ENCODE data around the gene KCNJ5. TPM values are rescaled to one million over a fixed set of nuclear protein-coding genes. Genes with fewer than 3 reads are reported as not detected.

The KCNJ5 gene
- total RNA-seq, 2 donors from 2014 or later: 6.3 to 13.7 TPM

DNA sequence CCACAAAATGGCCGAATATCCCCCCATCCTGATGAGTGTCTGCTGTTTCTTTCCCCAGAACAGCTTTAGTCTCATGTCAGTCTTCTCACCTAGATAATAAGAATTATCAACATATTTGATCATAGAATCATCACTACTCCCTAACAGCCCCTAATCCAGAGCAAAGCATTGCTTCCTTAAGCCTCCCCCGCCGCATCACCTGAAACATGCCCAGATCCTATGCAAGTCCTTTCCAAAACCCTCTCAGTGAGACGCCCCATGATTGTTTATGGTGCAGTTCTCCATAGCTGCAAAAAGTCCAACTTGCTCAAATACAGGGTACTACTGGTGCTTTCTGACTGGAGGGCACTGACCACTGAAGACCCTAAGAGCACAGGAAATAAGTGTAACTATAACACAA lies 44.2 kb upstream of the KCNJ5 start:
- WGBS, 2 donors: 74 to 94% methylated on average over 4 of the region's 4 CpGs
- TF ChIP-seq, protein P1, sequence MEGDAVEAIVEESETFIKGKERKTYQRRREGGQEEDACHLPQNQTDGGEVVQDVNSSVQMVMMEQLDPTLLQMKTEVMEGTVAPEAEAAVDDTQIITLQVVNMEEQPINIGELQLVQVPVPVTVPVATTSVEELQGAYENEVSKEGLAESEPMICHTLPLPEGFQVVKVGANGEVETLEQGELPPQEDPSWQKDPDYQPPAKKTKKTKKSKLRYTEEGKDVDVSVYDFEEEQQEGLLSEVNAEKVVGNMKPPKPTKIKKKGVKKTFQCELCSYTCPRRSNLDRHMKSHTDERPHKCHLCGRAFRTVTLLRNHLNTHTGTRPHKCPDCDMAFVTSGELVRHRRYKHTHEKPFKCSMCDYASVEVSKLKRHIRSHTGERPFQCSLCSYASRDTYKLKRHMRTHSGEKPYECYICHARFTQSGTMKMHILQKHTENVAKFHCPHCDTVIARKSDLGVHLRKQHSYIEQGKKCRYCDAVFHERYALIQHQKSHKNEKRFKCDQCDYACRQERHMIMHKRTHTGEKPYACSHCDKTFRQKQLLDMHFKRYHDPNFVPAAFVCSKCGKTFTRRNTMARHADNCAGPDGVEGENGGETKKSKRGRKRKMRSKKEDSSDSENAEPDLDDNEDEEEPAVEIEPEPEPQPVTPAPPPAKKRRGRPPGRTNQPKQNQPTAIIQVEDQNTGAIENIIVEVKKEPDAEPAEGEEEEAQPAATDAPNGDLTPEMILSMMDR (IDR thresholded peaks at IDR 0.05): no peak
- no peak for TF ChIP-seq POLR2A (IDR thresholded peaks at IDR 0.05)
- no peak for ATAC-seq
- Histone ChIP-seq H3K27me3 (no peaks in the 10 kb centered on the region), H3K4me1 (peaks cover 34% of the 10 kb centered on the region), H3K4me3 (no peak overlapping the region), H3K9me3 (no peaks in the 10 kb centered on the region), H3K36me3 (replicated peaks in 1 of 2; ENCODE audit: insufficient read depth in 1 of 2, low read depth in 2 of 2) (no peaks in the 10 kb centered on the region), H3K27ac (no peak overlapping the region)
- DNase-seq: no peak
- intact Hi-C loops (cut with DNase I): no loop called here

DNA sequence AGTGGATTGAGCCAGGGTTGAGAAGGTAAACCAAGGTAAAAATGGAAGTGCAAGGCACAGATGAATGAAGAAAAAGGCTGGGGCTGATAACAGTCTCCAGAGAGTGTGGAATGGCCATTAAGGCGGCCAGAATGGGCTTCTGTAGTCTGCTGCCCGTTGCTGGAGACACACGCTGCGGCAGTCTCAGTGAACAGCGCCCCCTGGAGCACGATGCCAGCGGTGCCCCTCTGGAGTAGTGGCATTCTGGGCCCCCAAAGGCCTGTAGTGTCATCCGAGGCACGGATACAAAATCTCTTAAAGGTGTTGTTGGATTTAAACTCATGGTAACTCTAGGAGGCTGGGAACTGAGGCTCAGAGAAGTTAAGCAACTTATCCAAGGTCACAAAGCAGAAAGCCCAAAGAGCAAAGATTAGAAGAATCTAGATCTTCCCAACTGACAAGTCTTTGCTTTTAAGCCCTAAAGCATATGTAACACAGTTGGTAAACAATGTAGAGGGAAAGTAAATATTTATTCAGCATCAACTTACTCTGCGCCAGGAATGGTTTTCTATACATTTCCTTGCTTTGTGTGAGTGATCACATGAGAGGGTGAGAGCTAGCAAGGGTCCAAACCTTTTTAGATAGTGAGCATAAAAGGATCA lies 42.2 kb upstream of the KCNJ5 start:
- TF ChIP-seq, protein P1 (IDR thresholded peaks at IDR 0.05): peak; percentile 33 to 62 (median 53)
- no peak for TF ChIP-seq POLR2A (IDR thresholded peaks at IDR 0.05)

DNA sequence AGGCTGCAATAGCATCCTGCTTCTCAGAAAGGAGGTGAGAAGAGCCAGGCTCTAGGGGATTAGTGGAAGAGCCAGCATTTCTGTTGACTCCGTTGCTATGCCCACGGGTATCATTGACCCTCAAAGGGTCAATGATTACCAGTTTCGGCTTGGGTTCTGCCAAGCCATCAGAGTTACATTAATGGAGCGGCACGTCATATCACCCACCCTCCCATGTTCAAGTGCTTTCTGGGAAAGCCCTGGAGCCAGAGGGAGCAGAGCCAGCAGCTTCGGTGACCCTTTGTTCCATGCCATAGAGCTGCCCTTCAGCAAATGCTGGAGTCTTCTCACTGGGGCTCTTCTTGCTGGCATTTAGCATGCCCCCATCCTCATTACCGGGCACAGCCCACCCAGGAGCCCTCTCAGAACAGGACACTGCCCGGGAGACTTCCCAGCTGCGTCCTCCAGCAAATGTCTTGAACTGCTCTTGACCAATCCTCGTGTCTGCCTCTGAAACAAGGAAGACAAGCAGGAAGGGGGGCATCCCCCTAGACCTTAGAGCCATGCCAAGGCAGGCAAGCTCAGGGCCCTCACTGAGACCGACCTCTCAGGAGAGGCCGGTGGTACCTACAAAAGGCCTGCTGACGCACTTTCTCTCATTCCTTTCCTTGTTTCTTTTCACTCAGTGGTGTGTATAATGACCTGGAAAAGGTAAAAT lies 38.7 kb upstream of the KCNJ5 start:
- peak overlapping the region; percentile 67 to 90 (median 83) for H3K27ac ChIP-seq
- intact Hi-C loops (cut with DNase I): no loop called here
- no peaks in the 10 kb centered on the region for H3K9me3 ChIP-seq
- H3K4me3 ChIP-seq: no peak overlapping the region
- WGBS, 2 donors: 32 to 37% methylated on average over 9 to 13 of the region's 13 CpGs
- TF ChIP-seq POLR2A (IDR thresholded peaks at IDR 0.05): peak in 2 of 3 donors; percentile 26 to 42
- TF ChIP-seq, protein P1 (IDR thresholded peaks at IDR 0.05): no peak
- DNase-seq: peak; percentile 78 to 93 (median 82)
- no peaks in the 10 kb centered on the region for H3K27me3 ChIP-seq
- peaks cover 56% of the 10 kb centered on the region for H3K4me1 ChIP-seq
- peak; percentile 93 for ATAC-seq
- H3K36me3 ChIP-seq (replicated peaks in 1 of 2; ENCODE audit: insufficient read depth in 1 of 2, low read depth in 2 of 2): no peaks in the 10 kb centered on the region

More for the DNA sequence above, 42.2 kb upstream of the KCNJ5 start:
- Histone ChIP-seq H3K36me3 (replicated peaks in 1 of 2; ENCODE audit: insufficient read depth in 1 of 2, low read depth in 2 of 2) (no peaks in the 10 kb centered on the region), H3K9me3 (no peaks in the 10 kb centered on the region), H3K4me1 (peaks cover 30% of the 10 kb centered on the region), H3K27me3 (no peaks in the 10 kb centered on the region), H3K27ac (no peak overlapping the region), H3K4me3 (no peak overlapping the region)
- WGBS, 2 donors: 32 to 36% methylated on average over 10 of the region's 10 CpGs
- DNase-seq (peak; percentile 37 to 75 (median 62)), ATAC-seq (no peak)
- intact Hi-C loops (cut with DNase I): no loop called here

DNA sequence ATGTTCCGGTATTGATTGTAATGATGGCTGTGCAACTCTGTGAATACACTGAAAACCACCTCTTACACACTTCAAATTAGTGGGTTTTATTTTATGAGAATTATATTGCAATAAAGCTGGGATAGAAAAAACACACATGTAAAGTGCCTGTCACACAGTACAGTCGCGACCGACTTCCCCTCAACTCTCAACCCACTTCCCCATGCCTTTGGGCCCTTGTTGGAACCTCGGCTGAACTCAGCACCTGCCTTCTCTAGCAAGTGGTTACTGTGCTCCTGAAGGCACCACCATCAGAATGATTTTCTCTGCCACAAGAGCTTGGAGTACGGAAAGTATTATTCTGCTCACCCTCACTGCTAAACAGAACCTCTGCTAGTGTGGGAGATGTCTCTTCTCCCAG lies 37.6 kb upstream of the KCNJ5 start:
- H3K9me3 ChIP-seq: no peaks in the 10 kb centered on the region
- peaks cover 56% of the 10 kb centered on the region for H3K4me1 ChIP-seq
- H3K27ac ChIP-seq: peak overlapping the region in 2 of 4 donors; percentile 43 to 80
- TF ChIP-seq POLR2A (IDR thresholded peaks at IDR 0.05): no peak
- TF ChIP-seq, protein P1 (IDR thresholded peaks at IDR 0.05): no peak
- H3K27me3 ChIP-seq: no peaks in the 10 kb centered on the region
- ATAC-seq (no peak), DNase-seq (no peak)
- WGBS, 2 donors: 85 to 95% methylated on average over 6 of the region's 6 CpGs
- no peak overlapping the region for H3K4me3 ChIP-seq
- H3K36me3 ChIP-seq (replicated peaks in 1 of 2; ENCODE audit: insufficient read depth in 1 of 2, low read depth in 2 of 2): no peaks in the 10 kb centered on the region
- intact Hi-C loops (cut with DNase I): no loop called here
